ENCODE data around the gene PRKCH.

DNA sequence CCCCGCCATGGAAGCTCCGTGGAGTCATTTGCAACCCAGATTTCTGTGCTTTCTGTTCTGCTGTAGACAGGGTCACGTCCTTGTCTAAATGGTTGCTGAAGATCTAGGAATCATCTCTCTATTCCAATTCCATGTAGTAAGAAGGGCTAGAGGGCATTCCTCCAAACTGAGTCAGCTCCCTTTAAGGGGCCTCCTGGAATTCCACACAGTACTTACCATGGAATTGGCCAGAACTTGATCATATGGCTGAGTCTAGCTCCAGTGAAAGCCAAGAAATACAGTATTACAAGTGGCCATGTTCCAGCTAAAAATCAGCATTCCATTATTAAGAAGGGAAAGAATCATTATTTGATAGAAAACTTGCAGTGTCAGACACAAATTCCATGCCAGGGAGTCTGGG is 171.9 kb downstream of the PRKCH start:
- TF ChIP-seq, protein P1, sequence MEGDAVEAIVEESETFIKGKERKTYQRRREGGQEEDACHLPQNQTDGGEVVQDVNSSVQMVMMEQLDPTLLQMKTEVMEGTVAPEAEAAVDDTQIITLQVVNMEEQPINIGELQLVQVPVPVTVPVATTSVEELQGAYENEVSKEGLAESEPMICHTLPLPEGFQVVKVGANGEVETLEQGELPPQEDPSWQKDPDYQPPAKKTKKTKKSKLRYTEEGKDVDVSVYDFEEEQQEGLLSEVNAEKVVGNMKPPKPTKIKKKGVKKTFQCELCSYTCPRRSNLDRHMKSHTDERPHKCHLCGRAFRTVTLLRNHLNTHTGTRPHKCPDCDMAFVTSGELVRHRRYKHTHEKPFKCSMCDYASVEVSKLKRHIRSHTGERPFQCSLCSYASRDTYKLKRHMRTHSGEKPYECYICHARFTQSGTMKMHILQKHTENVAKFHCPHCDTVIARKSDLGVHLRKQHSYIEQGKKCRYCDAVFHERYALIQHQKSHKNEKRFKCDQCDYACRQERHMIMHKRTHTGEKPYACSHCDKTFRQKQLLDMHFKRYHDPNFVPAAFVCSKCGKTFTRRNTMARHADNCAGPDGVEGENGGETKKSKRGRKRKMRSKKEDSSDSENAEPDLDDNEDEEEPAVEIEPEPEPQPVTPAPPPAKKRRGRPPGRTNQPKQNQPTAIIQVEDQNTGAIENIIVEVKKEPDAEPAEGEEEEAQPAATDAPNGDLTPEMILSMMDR (IDR thresholded peaks at IDR 0.05) = no peak
- TF ChIP-seq POLR2A (IDR thresholded peaks at IDR 0.05) = no peak
- no peak for TF ChIP-seq POLR2AphosphoS5 (IDR thresholded peaks at IDR 0.05)
